HL-60 (cell line): ENCODE results near the gene APOA4.

ENCODE experiments used
- CTCF ChIP-seq: IDR thresholded peaks from one replicate; pipeline ENCODE4 v1.5.1; 2011; ENCODE audit warnings: low read length, control low read depth, inconsistent platforms; ENCODE audit not compliant: insufficient read depth
- POLR2AphosphoS5 ChIP-seq: IDR thresholded peaks from 2 replicates; pipeline ENCODE4 v1.6.1; 2012; ENCODE audit warnings: low read depth

GRCh38 chr11:116776522-116776984, 46.6 kb downstream of the APOA4 start:
- TF ChIP-seq CTCF (no peak), POLR2AphosphoS5 (no peak)
